Activated B cell treated with CpG ODN at 0.5 μM for 24 hours (primary cell): ENCODE measurements around the gene MB21D2. TPM values are rescaled to one million over a fixed set of nuclear protein-coding genes. Genes with fewer than 3 reads are reported as not detected.

Source experiments
- ATAC-seq: fragments of 200-7000 bp; cut with Tn5 transposase; one replicate; pipeline ENCODE4 v1.10.0; 2021; ENCODE audit warnings: low read depth, mild to moderate bottlenecking, moderate library complexity
- CTCF ChIA-PET: fragments of 350-600 bp; sonication (Branson Sonifier 250); formaldehyde crosslinking; loops from one replicate; lab custom pipeline; 2021; ENCODE audit warnings: antibody characterized with exemption; lab: Charles Lee
- POLR2A ChIA-PET: fragments of 350-600 bp; sonication (Branson Sonifier 250); formaldehyde crosslinking; loops from one replicate; lab custom pipeline; 2021; ENCODE audit warnings: antibody characterized with exemption; lab: Charles Lee
- DNase-seq: peaks from one replicate; pipeline ENCODE4 v3.0.0; 2022
- H3K27ac Mint-ChIP-seq: one replicate; pipeline ENCODE4 v1.8.0; 2020; ENCODE audit warnings: mixed read lengths
- H3K27me3 Mint-ChIP-seq: one replicate; pipeline ENCODE4 v1.8.0; 2021; ENCODE audit warnings: mixed read lengths
- H3K36me3 Mint-ChIP-seq: one replicate; pipeline ENCODE4 v1.8.0; 2021; ENCODE audit warnings: low read depth, mixed read lengths
- H3K4me1 Mint-ChIP-seq: one replicate; pipeline ENCODE4 v1.8.0; 2021; ENCODE audit warnings: mixed read lengths
- H3K4me3 Mint-ChIP-seq: one replicate; pipeline ENCODE4 v1.8.0; 2020; ENCODE audit warnings: mild to moderate bottlenecking, mixed read lengths
- H3K9me3 Mint-ChIP-seq: one replicate; pipeline ENCODE4 v1.8.0; 2020; ENCODE audit warnings: mixed read lengths
- intact Hi-C: fragments of 100-400 bp; cut with micrococcal nuclease; formaldehyde crosslinking; loops from one replicate; pipeline ENCODE4 v1.15.1; 2024
- total RNA-seq: library from RNA; stranded (reverse); gene quantifications from 2 replicates; pipeline ENCODE4 v1.2.3, GENCODE V29; 2022
- TF ChIP-seq, protein P1 (sequence below): fragments of 200-600 bp; IDR thresholded peaks from one replicate; pipeline ENCODE4 v1.8.0; 2022; ENCODE audit warnings: antibody characterized with exemption, mild to moderate bottlenecking

The MB21D2 gene
- total RNA-seq, 1 donor from 2014 or later, result 0.09 TPM

DNA sequence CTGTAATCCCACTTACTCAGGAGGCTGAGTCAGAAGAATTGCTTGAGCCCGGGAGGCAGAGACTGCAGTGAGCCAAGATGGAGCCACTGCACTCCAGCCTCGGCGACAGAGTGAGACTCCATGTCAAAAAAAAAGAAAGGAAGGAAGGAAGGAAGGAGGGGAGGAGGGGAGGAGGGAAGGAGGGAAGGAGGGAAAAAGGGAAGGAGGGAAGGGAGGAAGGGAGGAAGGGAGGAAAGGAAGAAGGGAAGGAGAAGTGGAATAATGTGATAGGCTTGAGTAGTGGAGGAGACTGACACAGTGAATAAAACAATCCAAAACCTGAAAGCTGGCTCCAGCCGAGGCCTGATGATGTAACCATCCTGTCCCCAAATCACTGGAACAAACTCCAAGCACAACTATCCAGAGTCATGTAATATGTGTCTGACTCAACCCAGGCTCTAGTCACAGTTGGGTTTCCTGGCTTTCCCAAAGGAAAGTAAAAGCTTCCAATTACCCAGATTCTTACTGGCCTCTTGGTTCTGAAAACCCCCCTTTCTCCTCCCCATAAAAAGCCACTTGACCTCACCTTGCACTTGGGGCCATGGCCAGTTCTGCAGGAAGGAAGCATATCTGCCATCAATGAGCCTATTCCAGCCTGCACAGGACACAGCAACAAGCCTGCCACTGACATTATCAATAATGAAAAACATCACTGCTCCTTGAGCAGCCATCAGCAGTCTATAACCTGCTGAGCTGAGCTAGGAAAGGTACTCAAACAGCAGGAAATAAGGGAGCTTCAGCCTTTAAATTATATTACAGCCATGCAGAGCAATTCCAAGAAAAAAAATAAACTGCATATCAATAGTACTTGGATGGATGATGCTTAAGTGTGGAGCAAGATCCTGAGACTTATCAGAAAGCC, 48.3 kb downstream of the MB21D2 start:
- no peak overlapping the region for H3K27ac Mint-ChIP-seq
- ChIA-PET POLR2A (no interaction called here), CTCF (no interaction called here)
- DNase-seq (no peak), ATAC-seq (no peak)
- no peaks in the 10 kb centered on the region for H3K27me3 Mint-ChIP-seq
- TF ChIP-seq, protein P1, sequence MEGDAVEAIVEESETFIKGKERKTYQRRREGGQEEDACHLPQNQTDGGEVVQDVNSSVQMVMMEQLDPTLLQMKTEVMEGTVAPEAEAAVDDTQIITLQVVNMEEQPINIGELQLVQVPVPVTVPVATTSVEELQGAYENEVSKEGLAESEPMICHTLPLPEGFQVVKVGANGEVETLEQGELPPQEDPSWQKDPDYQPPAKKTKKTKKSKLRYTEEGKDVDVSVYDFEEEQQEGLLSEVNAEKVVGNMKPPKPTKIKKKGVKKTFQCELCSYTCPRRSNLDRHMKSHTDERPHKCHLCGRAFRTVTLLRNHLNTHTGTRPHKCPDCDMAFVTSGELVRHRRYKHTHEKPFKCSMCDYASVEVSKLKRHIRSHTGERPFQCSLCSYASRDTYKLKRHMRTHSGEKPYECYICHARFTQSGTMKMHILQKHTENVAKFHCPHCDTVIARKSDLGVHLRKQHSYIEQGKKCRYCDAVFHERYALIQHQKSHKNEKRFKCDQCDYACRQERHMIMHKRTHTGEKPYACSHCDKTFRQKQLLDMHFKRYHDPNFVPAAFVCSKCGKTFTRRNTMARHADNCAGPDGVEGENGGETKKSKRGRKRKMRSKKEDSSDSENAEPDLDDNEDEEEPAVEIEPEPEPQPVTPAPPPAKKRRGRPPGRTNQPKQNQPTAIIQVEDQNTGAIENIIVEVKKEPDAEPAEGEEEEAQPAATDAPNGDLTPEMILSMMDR, result no peak
- H3K4me1 Mint-ChIP-seq, result no peaks in the 10 kb centered on the region
- H3K4me3 Mint-ChIP-seq, result no peak overlapping the region
- no peaks in the 10 kb centered on the region for H3K36me3 Mint-ChIP-seq
- intact Hi-C loops, result no loop called here
- H3K9me3 Mint-ChIP-seq, result no peaks in the 10 kb centered on the region

DNA sequence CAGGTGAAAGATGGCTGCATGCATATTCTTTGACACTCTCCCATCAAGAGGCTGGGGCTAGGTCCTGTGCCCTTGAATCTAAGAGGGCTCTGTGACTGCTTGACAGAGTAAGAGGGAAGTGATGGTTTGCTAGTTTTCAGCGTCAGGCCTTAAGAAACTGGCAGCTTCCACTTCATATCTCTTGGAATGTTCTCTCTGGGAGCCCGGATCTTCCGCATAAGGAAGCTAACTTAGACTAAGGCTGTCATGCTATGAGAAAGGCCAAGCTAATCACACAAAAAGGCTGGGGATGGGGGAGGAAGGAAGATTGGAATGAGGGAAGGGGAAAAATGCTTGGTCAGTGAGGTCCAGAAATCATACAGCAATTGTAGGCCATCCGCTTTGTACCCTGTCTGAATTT, 50.0 kb downstream of the MB21D2 start:
- ATAC-seq (no peak), DNase-seq (no peak)
- intact Hi-C loops, result no loop called here
- H3K36me3 Mint-ChIP-seq, result no peaks in the 10 kb centered on the region
- no peak overlapping the region for H3K27ac Mint-ChIP-seq
- ChIA-PET POLR2A (no interaction called here), CTCF (no interaction called here)
- H3K27me3 Mint-ChIP-seq, result no peaks in the 10 kb centered on the region
- no peak overlapping the region for H3K4me3 Mint-ChIP-seq
- H3K9me3 Mint-ChIP-seq, result no peaks in the 10 kb centered on the region
- TF ChIP-seq, protein P1, result no peak
- no peaks in the 10 kb centered on the region for H3K4me1 Mint-ChIP-seq

DNA sequence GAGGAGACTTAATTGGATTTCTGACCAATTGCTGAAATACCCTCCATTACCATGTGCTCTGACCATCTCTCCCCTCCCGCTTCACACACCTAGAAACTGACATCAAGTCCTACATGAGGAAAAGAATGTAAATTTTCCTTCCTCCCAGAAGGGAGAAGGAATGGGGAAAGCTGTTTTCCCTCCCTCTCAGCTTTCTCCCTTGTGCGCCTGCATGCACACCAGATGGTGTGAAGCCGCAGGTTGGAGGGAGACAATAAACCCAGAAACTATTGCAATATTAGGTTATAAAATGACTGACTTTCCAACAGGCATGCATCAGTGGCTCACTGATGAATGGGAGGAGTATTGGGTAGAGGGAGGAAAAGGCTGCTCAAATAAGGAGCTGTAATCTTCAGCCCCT, 50.9 kb downstream of the MB21D2 start:
- Mint-ChIP-seq H3K9me3 (no peaks in the 10 kb centered on the region), H3K4me1 (no peaks in the 10 kb centered on the region), H3K4me3 (no peak overlapping the region), H3K36me3 (no peaks in the 10 kb centered on the region), H3K27me3 (no peaks in the 10 kb centered on the region), H3K27ac (no peak overlapping the region)
- no peak for ATAC-seq
- intact Hi-C loops, result no loop called here
- no peak for DNase-seq
- ChIA-PET CTCF (no interaction called here), POLR2A (no interaction called here)
- TF ChIP-seq, protein P1, result no peak

DNA sequence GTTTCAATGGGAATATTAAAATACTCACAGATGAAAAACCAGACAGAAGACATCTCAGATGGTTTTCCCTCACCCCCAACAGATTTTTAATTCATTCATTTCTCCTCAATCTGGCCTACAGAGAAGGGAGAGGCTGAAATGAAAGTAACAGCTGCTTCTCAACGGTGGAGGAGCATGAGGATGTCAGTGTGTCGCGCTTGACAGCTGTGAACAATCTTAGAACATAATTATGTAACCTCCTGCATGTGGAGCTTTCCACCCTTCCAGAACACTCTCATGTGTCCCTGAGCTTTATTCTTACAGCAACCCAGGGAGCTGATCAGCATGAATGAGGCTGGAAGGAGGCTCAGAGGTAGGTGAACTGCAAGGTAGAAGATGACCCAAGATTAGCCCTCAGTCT, 52.7 kb downstream of the MB21D2 start:
- H3K27ac Mint-ChIP-seq, result no peak overlapping the region
- ChIA-PET CTCF (no interaction called here), POLR2A (no interaction called here)
- ATAC-seq, result no peak
- intact Hi-C loops, result no loop called here
- no peak for DNase-seq
- no peaks in the 10 kb centered on the region for H3K36me3 Mint-ChIP-seq
- no peaks in the 10 kb centered on the region for H3K27me3 Mint-ChIP-seq
- TF ChIP-seq, protein P1, result no peak
- no peaks in the 10 kb centered on the region for H3K9me3 Mint-ChIP-seq
- no peak overlapping the region for H3K4me3 Mint-ChIP-seq
- H3K4me1 Mint-ChIP-seq, result no peaks in the 10 kb centered on the region

DNA sequence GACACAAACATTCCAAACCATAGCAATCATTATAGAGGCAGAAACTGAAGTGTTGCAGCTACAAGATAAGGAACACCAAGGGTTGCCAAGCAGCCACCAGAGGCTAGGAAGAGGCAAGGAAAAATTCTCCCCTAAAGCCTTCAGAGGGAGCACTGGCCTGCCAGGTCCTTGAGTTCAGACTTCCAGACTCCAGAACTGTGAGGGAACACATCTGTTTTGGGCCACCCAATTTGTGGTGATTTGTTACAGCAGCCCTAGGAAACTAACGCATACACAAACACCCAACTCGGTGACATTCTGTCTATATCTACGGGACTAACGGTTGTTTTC, 54.6 kb downstream of the MB21D2 start:
- ChIA-PET POLR2A (no interaction called here), CTCF (no interaction called here)
- H3K27me3 Mint-ChIP-seq, result no peaks in the 10 kb centered on the region
- H3K27ac Mint-ChIP-seq, result no peak overlapping the region
- no peak for ATAC-seq
- no peak for DNase-seq
- no peaks in the 10 kb centered on the region for H3K9me3 Mint-ChIP-seq
- H3K36me3 Mint-ChIP-seq, result no peaks in the 10 kb centered on the region
- H3K4me3 Mint-ChIP-seq, result no peak overlapping the region
- intact Hi-C loops, result no loop called here
- TF ChIP-seq, protein P1, result no peak
- H3K4me1 Mint-ChIP-seq, result no peaks in the 10 kb centered on the region
